GM10266 (cell line): ENCODE measurements around the gene CAMK4.

Experiments used
- DNase-seq: peaks from one replicate; pipeline ENCODE4 v3.0.0; 2012; ENCODE audit errors: extremely low spot score
- CTCF ChIP-seq: IDR thresholded peaks from 2 replicates; pipeline ENCODE4 v1.5.1; 2012; ENCODE audit warnings: mild to moderate bottlenecking, low read depth; ENCODE audit not compliant: control insufficient read depth, insufficient read depth; ENCODE audit errors: missing control alignments

CAMK4 gene

GRCh38 chr5:111200828-111201227 is 23.4 kb upstream of the CAMK4 start:
- TF ChIP-seq CTCF = no peak

GRCh38 chr5:111201705-111202104 is 22.5 kb upstream of the CAMK4 start:
- no peak for DNase-seq
- TF ChIP-seq CTCF = no peak

More at GRCh38 chr5:111200828-111201227, 23.4 kb upstream of the CAMK4 start:
- no peak for DNase-seq

- no peak for DNase-seq
- TF ChIP-seq CTCF = no peak
Observed at GRCh38 chr5:111211341-111211740, 12.8 kb upstream of the CAMK4 start.

GRCh38 chr5:111214052-111214742 is 10.0 kb upstream of the CAMK4 start:
- no peak for DNase-seq
- no peak for TF ChIP-seq CTCF

GRCh38 chr5:111215971-111216370 is 8.2 kb upstream of the CAMK4 start:
- TF ChIP-seq CTCF = no peak
- DNase-seq = no peak

- DNase-seq = no peak
- TF ChIP-seq CTCF = no peak
Observed at GRCh38 chr5:111221139-111221538, 3.0 kb upstream of the CAMK4 start.

- no peak for DNase-seq
- no peak for TF ChIP-seq CTCF
Observed at GRCh38 chr5:111223101-111223786, 940 bp upstream of the CAMK4 start.
